Neural crest cell (in vitro differentiated cells): ENCODE results near the gene EPHA7. TPM values are rescaled to one million over a fixed set of nuclear protein-coding genes. Genes with fewer than 3 reads are reported as not detected.

Experiments
- DNase-seq: peaks from one replicate; pipeline ENCODE4 v3.0.0; 2021; ENCODE audit warnings: low read depth, mixed read lengths, low spot score
- H3K27ac Mint-ChIP-seq: one replicate; pipeline ENCODE4 v1.8.0; 2021; ENCODE audit warnings: mild to moderate bottlenecking, mixed read lengths; ENCODE audit not compliant: unreplicated experiment
- H3K27me3 Mint-ChIP-seq: 2 replicates; pipeline ENCODE4 v1.8.0; 2021; ENCODE audit warnings: low read depth, mild to moderate bottlenecking, mixed read lengths
- H3K36me3 Mint-ChIP-seq: 2 replicates; pipeline ENCODE4 v1.8.0; 2021; ENCODE audit warnings: low read depth, mild to moderate bottlenecking, mixed read lengths
- H3K4me1 Mint-ChIP-seq: 2 replicates; pipeline ENCODE4 v1.8.0; 2021; ENCODE audit warnings: mixed read lengths
- H3K4me3 Mint-ChIP-seq: one replicate; pipeline ENCODE4 v1.8.0; 2021; ENCODE audit warnings: mild to moderate bottlenecking, mixed read lengths
- H3K9me3 Mint-ChIP-seq: 2 replicates; pipeline ENCODE4 v1.8.0; 2021; ENCODE audit warnings: mixed read lengths
- total RNA-seq: library from RNA; stranded (reverse); gene quantifications from 2 replicates; pipeline ENCODE4 v1.2.1, GENCODE V29; 2021
- TF ChIP-seq, protein P1 (sequence below): fragments of 200-600 bp; sonication (generic); conservative IDR thresholded peaks from 2 replicates; pipeline ENCODE4 v1.5.0; 2021; ENCODE audit warnings: antibody characterized with exemption, mild to moderate bottlenecking

Gene EPHA7
- total RNA-seq, 1 donor from 2014 or later = 35.8 TPM

DNA sequence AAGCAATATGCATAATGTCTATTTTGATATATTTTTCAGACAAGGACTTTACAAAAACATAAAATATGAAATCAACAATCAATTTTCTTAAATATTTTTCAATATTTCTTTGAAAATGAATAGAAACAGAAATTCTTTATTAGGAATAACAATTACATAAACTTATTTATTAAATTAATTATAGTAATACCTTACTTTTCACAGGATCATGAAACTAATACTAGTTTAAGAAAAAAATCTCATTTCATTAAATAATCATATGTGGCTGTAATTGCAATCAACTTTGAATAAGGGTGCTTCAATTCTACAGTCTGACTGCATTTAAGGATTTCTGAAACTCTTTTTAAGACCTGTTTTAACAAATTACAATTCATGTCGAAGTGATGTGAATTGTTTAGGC, 26.6 kb downstream of the EPHA7 start:
- H3K27ac Mint-ChIP-seq = no peak overlapping the region
- H3K4me1 Mint-ChIP-seq = peaks cover 41% of the 10 kb centered on the region
- no peaks in the 10 kb centered on the region for H3K9me3 Mint-ChIP-seq
- no peaks in the 10 kb centered on the region for H3K36me3 Mint-ChIP-seq
- no peak for DNase-seq
- H3K27me3 Mint-ChIP-seq = no peaks in the 10 kb centered on the region
- no peak overlapping the region for H3K4me3 Mint-ChIP-seq
- TF ChIP-seq, protein P1, sequence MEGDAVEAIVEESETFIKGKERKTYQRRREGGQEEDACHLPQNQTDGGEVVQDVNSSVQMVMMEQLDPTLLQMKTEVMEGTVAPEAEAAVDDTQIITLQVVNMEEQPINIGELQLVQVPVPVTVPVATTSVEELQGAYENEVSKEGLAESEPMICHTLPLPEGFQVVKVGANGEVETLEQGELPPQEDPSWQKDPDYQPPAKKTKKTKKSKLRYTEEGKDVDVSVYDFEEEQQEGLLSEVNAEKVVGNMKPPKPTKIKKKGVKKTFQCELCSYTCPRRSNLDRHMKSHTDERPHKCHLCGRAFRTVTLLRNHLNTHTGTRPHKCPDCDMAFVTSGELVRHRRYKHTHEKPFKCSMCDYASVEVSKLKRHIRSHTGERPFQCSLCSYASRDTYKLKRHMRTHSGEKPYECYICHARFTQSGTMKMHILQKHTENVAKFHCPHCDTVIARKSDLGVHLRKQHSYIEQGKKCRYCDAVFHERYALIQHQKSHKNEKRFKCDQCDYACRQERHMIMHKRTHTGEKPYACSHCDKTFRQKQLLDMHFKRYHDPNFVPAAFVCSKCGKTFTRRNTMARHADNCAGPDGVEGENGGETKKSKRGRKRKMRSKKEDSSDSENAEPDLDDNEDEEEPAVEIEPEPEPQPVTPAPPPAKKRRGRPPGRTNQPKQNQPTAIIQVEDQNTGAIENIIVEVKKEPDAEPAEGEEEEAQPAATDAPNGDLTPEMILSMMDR = no peak

DNA sequence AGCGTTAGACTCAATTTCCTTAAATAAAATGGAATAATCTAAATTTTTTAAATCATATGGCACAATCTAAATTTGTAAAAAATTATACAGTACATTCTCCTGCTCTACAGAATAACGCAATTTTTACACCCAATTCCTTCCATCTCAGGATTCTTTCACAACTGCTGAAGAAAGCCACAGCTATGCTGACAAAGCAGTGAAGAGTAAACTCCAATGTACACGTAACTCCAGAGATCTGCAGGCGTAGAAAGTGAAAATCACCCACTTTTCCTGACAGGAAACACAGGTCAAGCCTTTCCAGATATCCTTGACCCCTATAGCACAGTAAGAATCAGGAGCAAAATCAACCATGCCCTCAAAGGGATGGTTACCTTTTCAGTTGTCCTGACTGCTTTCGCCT, 27.4 kb downstream of the EPHA7 start:
- TF ChIP-seq, protein P1 = no peak
- DNase-seq = no peak
- Mint-ChIP-seq H3K27me3 (no peaks in the 10 kb centered on the region), H3K4me1 (peaks cover 36% of the 10 kb centered on the region), H3K9me3 (peaks cover 6% of the 10 kb centered on the region), H3K4me3 (no peak overlapping the region), H3K36me3 (peaks cover 8% of the 10 kb centered on the region), H3K27ac (no peak overlapping the region)

DNA sequence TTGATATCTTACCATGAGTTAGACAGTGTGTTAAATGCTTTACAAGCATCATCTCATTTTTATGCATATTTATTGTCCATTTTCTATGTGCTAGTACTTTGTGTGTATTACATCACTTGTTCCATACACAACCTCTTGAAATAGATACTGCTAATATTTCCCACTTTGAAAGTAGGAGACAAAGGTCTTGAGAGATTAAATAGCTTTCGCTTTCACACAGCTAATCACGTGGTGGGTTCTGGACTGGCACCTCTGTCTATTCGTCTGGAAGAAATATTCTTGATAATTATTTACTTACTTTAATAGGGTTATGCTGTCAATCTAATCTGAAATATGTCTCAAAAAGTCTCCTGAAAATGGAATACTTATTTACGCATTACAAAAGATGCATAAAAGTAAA, 30.2 kb downstream of the EPHA7 start:
- H3K4me3 Mint-ChIP-seq = no peak overlapping the region
- TF ChIP-seq, protein P1 = no peak
- peaks cover 18% of the 10 kb centered on the region for H3K4me1 Mint-ChIP-seq
- peaks cover 7% of the 10 kb centered on the region for H3K9me3 Mint-ChIP-seq
- H3K27me3 Mint-ChIP-seq = no peaks in the 10 kb centered on the region
- no peak for DNase-seq
- H3K27ac Mint-ChIP-seq = no peak overlapping the region
- peaks cover 12% of the 10 kb centered on the region for H3K36me3 Mint-ChIP-seq

DNA sequence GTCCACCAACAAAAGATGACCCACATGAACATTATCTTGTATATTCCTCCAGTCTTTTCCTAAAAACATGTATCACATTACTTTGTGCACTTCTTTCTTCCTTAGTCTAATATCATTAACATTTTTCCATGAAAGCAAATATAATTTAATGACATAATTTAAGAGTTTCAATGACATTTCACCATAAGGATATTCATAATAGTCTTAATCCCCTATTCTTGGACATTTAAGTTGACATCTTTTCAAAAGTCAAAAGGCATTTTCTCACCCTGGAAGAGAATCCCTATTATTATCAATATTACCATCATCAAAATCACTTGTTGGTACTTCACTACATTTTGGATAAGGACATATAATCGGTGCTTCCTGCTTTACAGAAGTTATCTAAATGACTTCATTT, 31.3 kb downstream of the EPHA7 start:
- Mint-ChIP-seq H3K4me1 (peaks cover 11% of the 10 kb centered on the region), H3K27ac (no peak overlapping the region), H3K9me3 (peaks cover 7% of the 10 kb centered on the region), H3K4me3 (no peak overlapping the region), H3K27me3 (no peaks in the 10 kb centered on the region), H3K36me3 (peaks cover 12% of the 10 kb centered on the region)
- no peak for DNase-seq
- TF ChIP-seq, protein P1 = no peak

DNA sequence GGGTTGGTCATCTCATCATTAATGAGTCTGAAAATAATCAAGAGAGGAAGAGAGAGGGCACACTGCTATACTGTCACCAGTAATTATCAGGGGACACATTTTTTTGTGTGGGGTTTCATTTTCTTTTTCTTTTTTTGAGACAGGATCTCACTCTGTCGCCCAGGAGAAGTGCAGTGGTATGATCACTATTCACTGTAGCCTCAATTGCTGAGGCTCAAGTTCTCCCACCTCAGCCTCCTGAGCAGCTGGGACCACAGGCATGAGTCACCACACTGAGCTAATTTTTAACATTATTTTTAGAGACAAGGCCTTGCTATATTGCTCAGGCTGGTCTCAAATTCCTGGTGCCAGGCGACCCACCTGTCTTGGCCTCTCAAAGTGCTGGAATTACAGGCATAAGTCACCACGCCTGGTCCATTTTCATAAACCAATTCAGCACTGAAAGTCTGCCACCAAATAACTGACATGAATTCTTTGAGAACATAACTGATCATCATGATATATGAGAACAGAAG, 43.3 kb downstream of the EPHA7 start:
- no peak overlapping the region for H3K4me3 Mint-ChIP-seq
- TF ChIP-seq, protein P1 = no peak
- H3K36me3 Mint-ChIP-seq = peaks cover 6% of the 10 kb centered on the region
- no peaks in the 10 kb centered on the region for H3K27me3 Mint-ChIP-seq
- no peak for DNase-seq
- no peak overlapping the region for H3K27ac Mint-ChIP-seq
- H3K9me3 Mint-ChIP-seq = no peaks in the 10 kb centered on the region
- H3K4me1 Mint-ChIP-seq = peaks cover 9% of the 10 kb centered on the region
